OCI-M1 (cell line): ENCODE data around the gene JRKL.

Experiments
- DNase-seq: peaks from one replicate; lab custom pipeline; 2025; lab: John Stamatoyannopoulos, UW

Gene JRKL

DNA sequence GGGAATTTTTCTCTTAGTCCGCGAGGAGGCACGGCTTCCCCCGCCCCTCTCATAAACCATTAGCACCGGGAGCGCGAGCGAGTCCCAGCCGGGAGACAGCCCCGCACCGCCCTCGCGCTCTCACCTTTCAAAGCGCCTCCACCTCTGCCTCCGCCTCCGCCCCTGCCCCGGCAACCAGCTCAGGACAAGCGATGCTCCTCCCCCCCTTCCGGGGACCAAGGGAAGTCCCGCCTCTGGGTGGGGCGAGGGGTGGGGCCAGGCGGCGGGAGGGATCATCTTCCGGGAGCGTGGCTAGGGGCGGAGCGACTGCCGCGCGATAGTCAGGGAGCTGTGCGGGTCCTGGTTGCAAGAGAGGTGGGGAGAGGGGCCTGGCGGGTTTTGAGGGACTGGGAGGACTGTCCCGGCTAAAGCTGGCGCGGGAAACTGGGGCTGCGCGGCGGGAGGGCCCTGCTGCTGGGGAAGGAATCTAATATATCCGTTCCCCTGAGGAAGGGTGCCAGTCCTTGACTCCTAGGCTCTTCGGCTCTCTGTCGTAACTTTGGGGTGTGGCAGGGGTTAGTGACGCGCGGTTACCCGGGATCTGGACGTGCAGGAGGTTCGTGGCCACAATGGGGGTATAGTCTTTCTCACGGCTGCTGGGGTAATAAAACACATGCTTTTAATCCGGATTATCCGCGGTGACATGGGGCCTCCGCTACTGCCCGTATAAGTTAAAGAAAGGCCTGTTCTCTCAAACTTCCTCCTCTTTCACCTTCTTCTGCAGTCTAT is at the start of gene JRKL, which contains the start of gene CCDC82:
Gene JRKL (plus strand): TSS at position 294 of the 768 bp plus-strand sequence. CDS start 637 bp downstream, outside the sequence.
Gene CCDC82 (minus strand): TSS at position 193 of the 768 bp plus-strand sequence. CDS start 5,165 bp downstream, outside the sequence.
- DNase-seq = peak; percentile 96

DNA sequence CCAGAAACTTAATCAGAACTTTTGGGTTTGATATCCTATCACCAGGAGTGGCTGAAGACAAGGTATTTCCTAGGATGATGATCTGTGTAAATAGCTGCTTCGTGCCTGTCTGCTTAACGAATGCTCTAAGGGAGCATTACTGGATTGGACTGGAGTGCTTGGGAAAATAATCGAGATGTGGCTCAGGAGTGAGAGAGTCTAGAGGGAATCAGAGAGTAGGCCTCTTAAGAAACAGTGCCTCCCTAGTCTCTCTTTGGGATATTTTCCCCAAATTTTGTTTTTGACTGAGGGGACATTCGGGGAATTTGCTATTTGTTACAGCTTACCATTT is 49.3 kb upstream of the JRKL start:
- DNase-seq = no peak

DNA sequence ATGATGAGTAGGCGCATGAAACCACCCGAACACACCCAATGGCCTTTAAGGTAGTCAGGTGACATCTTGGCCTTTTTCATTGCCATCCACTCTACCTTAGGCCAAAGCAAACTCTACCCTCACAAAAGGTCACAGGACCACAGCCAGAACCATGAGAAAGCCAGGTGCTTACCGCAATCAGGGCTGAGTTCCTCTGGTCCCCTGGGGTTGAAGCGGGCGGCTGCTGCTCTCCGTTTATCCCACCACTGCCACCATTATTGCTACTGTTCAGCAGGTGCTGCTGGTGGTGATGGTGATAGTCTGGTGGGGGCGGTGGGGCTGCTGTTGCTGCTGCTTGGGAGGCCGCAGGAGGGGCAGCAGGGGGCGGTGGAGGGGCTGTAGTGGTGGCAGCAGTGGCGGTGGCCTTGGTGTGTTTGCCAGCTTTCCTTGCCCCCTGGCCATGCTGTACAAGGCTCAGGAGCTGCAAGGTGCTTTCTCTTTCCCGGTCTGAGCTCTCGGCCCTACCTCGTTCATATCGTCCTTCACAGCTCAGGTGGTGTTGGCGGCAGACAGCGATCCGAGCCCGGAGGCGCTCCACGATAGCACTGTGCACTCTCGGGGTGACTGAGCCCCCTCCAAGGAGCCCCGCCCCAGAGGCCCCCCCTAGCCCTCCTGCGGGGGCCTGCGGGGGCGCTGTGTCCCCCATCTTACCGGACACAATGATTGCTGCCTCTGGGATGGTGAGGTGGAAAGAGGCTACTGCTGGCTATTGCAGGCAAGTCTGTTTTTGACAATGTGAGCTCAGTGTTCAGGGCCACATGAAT is 48.4 kb upstream of the JRKL start:
- DNase-seq = no peak

DNA sequence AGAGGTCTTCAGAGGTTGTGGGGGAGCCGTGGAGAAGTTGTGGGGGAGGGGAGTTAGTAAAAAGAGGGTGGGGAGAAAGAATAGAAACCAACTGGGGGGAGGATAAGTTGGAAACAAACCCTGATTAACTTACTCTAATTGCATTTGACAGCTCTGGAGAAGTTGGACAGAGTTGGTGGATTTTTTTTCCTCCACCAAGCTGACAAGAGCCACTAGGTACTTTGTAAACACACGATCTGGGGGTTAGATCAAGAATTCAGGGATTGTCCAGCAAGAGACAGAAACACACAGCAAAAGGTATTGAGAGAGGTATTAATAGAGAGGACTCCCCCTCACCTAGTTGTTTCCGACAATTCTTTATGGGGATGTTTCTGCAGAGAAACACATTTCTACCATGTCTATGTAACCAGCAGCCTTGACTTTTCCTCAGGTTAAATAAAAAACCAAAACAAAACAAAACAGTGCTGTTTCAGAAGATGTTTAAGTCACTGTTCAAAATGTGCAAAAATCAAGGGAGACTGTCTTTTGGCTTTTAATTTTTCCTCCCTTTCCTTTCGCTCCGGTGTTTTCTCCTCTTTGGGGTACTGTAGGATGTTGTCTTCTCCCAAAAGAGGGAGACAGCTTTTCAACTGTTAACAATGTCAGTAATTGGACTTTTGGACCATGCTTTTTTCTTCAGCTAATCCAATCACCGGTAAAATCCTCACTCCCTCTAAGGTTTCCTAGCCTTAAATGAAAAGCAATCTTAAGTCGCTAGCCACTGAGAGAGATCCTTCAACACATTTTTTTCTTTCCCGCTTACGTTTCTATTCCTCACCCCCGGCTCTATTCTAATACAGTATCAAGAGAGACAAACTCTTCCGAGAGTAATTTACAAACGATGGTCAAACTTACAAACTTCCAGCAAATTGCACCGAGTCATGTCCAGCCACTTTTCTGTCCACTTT is 47.5 kb upstream of the JRKL start:
- DNase-seq = peak; percentile 35

DNA sequence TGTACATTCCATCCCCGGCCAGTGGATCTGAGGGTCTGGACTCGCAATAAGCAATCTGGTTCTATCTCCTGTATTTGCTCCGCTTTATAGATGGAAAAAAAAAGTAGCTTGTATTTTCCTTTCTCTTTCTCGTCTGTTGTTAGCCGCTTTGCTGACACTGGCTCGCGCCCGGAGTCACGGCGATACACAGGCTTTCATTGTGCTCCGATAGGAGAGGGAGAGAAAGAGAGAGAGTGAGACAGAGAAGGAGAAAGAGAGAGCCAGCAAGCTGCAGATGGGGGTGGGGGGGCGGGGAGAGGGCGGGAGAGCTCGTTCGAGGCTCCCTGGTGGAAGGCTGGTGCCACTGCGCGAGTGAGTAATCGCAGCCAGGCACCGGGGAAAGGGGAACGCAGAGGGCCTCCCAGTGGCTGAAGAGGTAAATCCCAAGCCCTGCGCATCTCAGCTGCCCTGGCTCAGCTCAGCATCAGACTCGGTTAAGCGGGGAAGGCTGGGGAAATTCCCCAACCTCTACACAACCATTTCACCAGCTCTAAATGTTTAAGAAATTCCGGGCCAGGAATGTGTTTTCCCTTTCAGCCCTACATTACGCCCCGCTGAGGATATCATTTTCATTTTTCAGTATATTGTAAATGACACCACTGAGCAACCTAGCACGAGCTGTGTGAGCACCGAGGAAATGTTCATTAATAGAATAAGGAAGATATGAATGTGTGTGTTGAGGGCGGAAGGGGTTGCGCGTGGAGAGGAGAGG is 46.7 kb upstream of the JRKL start, which contains the start of gene MAML2:
Gene MAML2 (minus strand): TSS at position 235 of the 751 bp plus-strand sequence. CDS start 1,300 bp downstream, outside the sequence.
- DNase-seq = peak; percentile 92

DNA sequence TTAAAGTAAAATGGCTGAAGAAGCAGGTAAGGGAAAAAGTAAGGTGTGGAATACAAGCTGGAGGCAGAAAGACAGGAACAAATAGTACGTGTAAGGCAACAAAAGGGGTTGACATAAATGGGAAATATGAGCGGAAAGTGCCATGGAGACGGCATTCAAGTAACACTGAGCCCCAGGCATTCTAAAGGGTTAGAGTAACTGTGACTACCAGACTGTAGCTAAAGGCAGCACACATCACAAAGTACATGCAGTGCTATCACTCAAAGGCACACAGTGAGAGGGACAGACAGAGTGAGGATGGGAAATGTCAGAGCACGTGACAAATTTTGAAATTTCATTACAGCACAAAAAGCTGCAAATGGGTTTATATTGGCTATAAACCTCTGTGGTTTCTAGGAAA is 33.0 kb upstream of the JRKL start:
- DNase-seq = no peak

DNA sequence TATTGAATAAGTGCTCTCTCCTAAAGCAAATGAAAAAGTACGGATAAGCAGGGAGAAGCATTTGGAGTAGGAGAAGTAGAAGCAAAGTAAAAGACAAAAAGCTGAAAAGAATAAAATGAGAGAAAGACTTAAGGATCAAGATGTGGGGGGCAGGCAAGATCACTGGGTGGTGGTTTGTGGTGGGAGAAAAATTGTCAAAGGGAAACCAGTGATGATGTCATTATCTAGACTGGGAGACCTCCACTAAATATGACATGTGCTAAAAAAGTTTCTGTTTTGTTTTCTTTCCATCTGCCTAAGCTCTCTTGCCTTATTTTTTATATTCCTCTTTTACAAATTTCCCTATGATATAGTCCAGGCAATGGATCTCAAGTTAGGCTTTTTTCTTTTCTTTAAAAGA is 32.0 kb upstream of the JRKL start:
- no peak for DNase-seq

DNA sequence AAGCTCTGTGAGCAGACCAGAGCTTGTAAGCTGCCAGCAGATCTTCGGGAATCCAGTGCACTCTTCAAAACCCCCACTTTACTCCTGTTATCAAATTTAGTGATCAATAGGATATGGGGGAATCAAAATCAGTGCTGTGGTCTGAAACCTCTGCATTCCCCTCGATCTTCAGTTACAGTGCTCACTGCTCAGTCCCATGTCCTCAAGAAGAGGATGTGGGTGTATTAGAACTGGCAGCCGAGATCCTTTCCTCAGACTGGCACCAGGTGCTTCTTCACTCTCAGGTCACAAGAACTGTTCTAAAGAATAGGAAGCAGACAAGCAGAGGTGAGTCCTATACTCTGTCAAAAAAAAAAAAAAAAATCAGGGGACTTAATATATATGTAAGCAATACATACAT is 31.5 kb upstream of the JRKL start:
- DNase-seq = no peak

DNA sequence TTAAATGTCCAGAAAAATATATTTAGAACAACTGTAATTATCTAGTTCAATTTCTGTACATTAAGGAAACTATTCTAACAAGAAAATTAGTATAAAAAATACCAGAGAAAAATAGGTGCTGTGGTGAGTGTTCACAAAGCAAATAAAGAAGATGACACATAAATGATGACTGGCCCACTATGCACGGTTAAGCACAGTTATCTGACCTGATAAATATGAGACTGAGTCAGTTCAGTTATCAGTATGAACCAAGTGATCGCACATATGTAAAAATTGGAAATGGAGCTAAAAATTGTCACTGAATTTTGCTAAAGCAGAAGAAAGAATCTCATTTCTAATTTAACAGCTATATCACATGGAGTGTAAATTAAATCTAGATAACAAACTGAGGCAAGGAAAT is 28.0 kb upstream of the JRKL start:
- DNase-seq = peak; percentile 22

DNA sequence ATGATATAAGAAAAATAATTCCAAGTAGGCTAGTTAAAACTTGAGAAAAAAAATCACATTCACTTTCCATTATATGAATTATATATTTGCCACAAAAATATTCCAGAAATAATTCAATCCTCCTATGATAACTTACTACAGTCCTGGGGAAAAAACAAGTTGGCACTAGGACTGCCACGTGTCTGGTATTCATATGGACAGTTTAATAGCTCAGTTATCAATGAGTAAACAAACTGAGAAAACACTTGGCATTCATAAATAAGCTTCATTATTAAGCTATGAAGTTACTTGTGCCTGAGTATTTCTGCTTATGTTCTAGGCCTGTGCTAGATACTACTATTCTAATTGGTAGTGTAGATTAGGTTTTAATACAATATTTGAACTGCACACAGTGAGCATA is 24.3 kb upstream of the JRKL start:
- no peak for DNase-seq

DNA sequence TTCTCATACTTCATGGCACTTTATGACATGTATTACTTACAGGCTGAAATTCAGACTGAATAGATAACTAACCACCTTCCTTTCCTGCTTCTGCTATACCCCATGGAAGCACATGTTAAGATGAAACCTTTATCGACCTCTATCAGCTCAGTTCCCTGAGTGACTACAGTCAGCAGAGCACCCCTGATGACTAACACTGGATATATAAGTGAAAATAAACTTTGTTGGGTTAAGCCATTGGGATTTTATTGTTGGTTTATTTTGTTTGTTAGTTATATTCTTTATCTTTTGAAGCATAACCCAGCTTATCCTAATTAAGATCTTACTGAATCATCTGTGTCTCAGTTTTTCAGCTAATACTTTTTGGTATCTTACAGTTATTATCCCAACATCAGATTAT is 23.8 kb upstream of the JRKL start:
- no peak for DNase-seq

DNA sequence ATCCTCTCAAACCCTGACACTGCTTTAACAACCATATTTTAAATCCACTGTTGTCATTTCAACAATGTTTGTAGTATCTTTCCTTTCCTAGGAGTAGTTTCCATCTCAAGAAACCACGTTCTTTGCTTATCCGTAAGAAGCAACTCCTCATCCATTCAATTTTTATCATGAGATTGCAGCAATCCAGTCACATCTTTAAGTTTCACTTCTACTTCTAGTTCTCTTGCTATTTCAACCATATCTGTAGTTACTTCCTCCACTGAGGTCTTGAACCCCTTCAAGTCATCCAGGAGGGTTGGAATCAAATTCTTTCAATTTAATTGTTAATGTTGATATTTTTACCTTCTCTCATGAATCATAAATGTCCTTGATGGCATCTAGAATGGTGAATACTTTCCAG is 22.5 kb upstream of the JRKL start:
- peak; percentile 41 for DNase-seq

DNA sequence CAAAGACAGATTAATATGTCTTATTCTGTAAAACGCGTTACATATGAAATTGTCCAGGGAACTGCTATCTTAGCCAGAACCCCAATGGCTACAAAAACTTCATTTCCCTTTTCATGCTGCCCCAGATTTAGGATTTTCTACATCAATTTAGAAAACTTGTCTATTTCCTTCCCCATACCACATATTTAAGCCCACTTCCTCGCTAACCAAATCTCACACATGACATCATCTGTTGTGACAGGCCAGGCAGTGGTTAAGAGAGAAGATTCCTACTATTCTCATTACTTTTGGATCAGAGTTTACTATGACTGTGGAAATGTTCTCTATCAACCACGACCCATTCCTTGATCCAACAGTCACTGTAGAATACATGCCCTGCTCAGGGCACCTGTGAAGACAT is 16.0 kb upstream of the JRKL start:
- DNase-seq = no peak

DNA sequence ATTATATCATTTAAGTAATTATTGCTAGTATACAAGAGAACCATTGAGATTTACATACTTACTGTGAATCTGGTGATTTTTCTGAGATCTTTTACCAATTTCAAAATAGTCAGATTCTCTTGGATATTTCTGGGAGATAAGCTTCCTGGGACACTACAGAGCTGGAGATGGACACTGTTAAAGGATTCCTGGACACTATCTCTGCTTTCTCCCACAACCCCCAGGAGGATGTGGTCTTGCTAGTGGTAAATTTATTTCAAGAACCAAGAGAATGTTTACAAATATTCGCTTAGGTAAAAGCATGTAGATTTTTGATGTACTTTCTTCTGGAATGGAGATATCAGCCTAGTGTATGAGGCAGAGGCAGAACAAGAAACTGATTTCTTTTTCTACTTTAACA is 13.0 kb upstream of the JRKL start:
- no peak for DNase-seq

DNA sequence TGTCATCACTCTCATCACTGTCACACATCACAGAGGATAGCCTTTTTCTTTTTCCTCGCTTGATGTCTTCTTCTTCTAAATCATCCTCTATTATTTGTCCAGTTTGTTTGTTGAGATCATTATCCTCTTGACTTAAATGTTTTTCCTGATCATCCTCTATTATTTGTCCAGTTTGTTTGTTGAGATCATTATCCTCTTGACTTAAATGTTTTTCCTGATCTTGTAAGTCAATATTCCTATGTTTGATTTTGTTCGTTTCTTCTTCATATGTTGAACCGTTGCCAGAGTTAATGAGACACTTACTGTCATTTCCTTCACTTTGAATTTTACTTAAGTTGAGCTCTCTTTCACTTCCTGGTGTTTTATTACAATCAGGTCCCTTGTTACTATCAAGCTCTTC is 5.7 kb upstream of the JRKL start:
- no peak for DNase-seq

DNA sequence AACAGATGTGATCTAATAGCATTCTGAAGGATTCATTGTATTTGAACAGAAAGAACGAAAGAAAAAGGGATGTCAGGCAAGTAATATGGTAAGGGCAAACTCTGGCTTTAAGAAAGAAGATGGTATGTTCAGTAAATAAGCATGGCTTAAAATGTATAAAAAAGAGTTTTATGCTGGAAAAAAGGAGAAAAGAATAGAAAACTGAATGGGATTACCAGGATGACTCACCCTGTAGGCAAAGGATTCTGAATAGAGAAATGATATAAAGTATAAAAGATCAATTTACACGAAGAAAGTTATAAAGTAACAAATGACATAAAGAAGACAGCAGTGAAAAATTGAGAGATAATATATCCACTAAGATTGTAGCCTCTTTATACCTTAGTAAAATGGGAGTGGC is 4.6 kb upstream of the JRKL start:
- DNase-seq = no peak

DNA sequence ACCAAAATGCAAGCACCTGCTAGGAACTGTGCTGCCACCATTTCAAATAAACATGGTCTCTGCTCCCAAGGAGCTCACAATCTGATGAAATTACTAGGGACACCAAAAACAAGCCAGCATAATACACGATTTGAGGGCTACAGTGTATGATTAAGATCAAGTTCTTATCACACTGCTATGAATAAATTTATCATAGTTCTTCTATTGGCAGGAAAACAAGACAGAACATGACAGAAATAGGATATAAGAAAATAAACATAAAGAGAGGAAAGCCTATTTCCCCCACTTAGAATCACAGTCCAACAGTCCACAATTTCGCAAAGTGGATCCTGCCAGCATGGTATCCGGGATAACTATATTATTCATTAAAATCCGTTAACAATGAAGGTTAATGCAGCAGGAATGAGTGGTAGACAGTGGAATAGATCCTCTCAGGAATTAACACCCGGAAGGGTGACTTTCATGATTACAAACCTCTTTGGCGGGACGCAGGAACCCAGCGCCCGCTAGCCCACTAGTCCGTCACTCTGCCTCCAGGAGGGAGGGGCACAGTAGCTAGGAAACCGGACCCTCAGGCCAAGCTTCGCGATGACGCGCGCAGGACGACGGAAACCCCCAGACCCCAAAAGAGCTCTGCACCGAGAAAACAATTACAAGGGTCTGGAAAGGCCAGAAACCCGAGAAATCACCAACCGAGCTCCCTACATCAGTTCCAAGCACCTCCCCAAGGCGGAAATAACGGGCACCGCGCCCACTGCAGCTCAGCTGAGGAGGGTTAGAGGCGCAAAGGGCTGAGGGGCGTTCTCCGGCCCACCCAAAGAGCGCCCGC is 708 bp upstream of the JRKL start:
- peak; percentile 71 for DNase-seq

DNA sequence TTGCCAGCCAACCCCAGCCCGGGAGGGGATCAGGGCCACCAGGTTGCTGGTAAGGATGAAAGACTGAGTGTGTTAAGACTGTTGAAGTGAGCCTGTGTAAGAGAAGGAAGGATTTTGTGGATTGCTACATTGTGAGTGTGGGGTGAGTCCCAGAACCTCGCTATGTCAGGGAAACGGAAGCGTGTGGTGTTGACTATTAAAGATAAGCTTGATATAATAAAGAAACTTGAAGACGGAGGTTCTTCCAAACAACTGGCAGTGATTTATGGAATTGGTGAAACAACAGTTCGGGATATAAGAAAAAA is 627 bp downstream of the JRKL start:
- no peak for DNase-seq

DNA sequence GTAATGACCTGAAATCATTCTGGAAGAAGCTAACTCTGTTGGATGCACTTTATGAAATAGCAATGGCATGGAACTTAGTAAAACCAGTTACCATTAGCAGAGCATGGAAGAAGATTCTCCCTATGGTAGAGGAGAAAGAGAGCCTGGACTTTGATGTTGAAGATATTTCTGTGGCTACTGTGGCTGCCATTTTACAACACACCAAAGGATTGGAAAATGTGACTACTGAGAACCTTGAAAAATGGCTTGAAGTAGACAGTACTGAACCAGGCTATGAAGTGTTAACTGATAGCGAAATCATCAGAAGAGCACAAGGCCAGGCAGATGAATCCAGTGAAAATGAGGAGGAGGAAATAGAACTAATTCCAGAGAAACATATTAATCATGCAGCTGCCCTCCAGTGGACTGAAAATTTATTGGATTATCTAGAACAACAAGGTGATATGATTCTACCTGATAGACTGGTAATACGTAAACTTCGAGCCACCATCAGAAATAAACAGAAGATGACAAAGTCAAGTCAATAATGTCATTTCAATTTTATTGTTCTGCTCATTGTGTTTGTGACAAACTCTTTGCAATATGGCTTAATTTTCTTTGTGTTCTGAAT is 2.0 kb downstream of the JRKL start:
- peak; percentile 9 for DNase-seq

DNA sequence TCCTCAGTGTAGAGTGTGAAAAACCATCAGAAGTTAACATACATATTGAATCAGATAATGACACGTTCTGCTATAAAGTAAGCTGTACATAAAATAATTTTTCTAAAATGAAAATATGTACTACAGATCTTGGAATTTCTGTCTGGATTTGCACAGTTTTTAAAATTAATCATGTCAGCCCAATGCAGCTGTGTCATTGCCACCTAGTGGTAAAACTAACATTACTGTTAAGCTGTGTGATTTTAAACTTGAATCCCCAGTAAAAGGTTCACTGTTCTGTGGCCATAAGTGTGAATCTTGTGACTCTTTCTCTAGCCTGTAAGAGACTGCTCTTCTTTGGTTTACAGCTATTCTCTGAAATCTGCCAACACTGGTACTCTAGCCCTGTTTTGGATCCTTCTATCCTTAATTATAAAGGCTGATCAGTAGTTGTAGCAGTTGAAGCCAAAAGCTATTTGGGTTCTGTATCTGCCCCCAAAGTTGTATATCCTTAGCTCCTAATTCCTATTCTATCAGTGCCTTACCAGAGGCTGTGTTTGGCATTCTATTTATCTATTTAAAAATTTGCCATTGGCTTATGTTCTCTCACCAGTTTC is 4.0 kb downstream of the JRKL start:
- peak; percentile 65 for DNase-seq
